Ectodermal cell (in vitro differentiated cells): ENCODE data around the gene ZNF407.

ENCODE experiments used
- H3K27ac ChIP-seq: 2 replicates; pipeline ENCODE4 v1.7.0; 2013; ENCODE audit warnings: mild to moderate bottlenecking, low read depth, low read length; ENCODE audit not compliant: insufficient read depth, poor library complexity, severe bottlenecking
- H3K27me3 ChIP-seq: 2 replicates; pipeline ENCODE4 v1.7.0; 2013; ENCODE audit warnings: mild to moderate bottlenecking, low read length; ENCODE audit not compliant: insufficient read depth, control insufficient read depth, poor library complexity, severe bottlenecking
- H3K36me3 ChIP-seq: one replicate; pipeline ENCODE4 v1.7.0; 2013; ENCODE audit warnings: low read length; ENCODE audit not compliant: control insufficient read depth, insufficient read depth
- H3K4me1 ChIP-seq: one replicate; pipeline ENCODE4 v1.7.0; 2013; ENCODE audit warnings: low read length; ENCODE audit not compliant: control insufficient read depth, insufficient read depth
- H3K4me3 ChIP-seq: 2 replicates; pipeline ENCODE4 v1.7.0; 2013; ENCODE audit warnings: low read depth, low read length, control low read depth; ENCODE audit not compliant: insufficient read depth
- H3K9me3 ChIP-seq: 2 replicates; pipeline ENCODE4 v1.7.0; 2013; ENCODE audit warnings: mild to moderate bottlenecking, low read length, moderate library complexity; ENCODE audit not compliant: control insufficient read depth
- whole genome bisulfite sequencing, 2 experiments: methylation state at CpG; one replicate each; pipeline ENCODE4 v1.1.7; 2013; ENCODE audit warnings: missing lambda C conversion rate in 2 of 2; 5-methylcytosine and 5-hydroxymethylcytosine counted together

Gene ZNF407

DNA sequence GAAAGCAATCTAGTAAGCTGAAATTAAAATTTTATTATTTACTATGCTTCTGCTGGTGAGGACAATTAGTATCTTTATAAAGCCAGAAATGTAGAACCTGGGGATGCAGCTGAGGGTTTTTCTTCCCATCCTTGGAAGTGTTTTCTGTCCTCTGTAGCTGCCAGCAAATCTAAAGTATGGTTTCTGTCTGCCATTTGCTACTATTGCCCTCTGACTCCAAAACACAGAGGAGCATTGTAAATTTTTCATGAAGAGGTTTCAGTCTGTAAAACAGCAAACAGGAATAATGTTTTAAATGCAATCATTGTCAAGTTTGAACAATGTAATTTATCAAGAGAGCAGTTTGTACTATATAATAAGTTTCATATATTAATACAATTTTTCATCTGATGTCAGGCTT lies 258.8 kb downstream of the ZNF407 start:
- Histone ChIP-seq H3K27me3 (no peaks in the 10 kb centered on the region), H3K36me3 (no peaks in the 10 kb centered on the region), H3K9me3 (no peaks in the 10 kb centered on the region), H3K27ac (no peak overlapping the region), H3K4me3 (no peak overlapping the region), H3K4me1 (peaks cover 6% of the 10 kb centered on the region)

DNA sequence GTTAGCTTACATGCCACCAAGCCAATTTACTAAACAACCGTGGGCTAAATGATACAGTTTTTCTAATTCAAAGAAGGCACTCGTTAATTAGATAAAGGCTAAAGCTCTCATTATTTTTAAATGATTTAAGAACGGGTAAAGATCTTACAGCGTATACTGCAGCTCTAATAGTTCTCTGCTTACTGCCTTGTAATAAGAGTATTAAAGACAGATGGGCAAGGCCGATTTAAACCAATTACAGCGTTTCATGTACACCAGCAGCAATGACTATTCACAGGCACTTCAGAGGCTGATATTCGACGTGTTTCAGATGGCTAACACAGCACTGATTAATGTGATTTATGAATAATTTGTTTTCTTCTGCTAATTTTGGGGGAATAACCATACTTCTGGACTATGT lies 259.3 kb downstream of the ZNF407 start:
- Histone ChIP-seq H3K36me3 (no peaks in the 10 kb centered on the region), H3K27ac (no peak overlapping the region), H3K9me3 (no peaks in the 10 kb centered on the region), H3K27me3 (no peaks in the 10 kb centered on the region), H3K4me1 (peaks cover 6% of the 10 kb centered on the region), H3K4me3 (no peak overlapping the region)
- WGBS, 2 experiments: 95 to 97% methylated on average over 8 of the region's 8 CpGs

DNA sequence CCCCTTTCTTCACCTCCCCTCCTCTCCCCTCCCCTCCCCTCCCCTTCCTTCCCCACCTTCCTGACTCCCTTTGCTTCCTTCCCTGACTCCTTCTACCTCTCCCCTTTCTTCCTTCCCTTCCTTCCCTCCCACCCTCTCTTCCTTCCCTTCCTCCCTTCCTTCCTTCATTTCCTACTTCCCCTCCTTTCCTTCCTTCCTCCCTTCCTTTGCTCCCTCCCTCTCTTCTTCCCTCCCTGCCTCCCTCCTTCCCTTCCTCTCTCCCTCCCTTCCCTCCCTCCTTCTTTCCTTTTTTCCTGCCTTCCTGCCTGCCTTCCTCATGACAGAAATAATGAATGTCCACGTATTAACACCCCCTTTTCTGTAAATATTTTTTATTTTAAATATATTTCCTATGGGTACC lies 260.2 kb downstream of the ZNF407 start:
- no peaks in the 10 kb centered on the region for H3K36me3 ChIP-seq
- no peaks in the 10 kb centered on the region for H3K27me3 ChIP-seq
- peaks cover 6% of the 10 kb centered on the region for H3K4me1 ChIP-seq
- no peak overlapping the region for H3K4me3 ChIP-seq
- no peak overlapping the region for H3K27ac ChIP-seq
- WGBS, 2 experiments: 60% methylated on average over 1 of the region's 1 CpG; no CpG with 5 or more reads in 1 of the 2 experiments
- H3K9me3 ChIP-seq: no peaks in the 10 kb centered on the region

DNA sequence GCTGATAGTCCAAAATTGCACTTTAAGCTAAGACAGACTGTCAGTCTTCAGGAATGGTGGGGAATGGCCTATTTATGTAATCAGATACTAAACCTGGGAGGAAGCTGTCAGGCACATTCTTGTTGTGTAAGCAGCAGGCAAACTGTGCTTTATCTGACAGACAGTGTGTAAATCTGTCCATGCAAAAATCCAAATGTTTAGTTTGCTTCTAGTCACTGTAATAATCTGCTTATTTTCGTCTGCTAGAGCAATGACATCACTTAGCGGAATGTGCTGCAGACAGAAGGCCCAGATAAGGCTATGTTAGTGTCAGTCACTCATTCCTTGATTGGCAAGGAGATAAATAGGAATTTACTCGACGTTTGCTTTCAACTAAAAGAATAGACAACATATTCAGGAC lies 263.5 kb downstream of the ZNF407 start:
- no peaks in the 10 kb centered on the region for H3K9me3 ChIP-seq
- H3K27ac ChIP-seq: no peak overlapping the region
- 92 to 96% methylated on average over 2 to 4 of the region's 4 CpGs for WGBS, 2 experiments

DNA sequence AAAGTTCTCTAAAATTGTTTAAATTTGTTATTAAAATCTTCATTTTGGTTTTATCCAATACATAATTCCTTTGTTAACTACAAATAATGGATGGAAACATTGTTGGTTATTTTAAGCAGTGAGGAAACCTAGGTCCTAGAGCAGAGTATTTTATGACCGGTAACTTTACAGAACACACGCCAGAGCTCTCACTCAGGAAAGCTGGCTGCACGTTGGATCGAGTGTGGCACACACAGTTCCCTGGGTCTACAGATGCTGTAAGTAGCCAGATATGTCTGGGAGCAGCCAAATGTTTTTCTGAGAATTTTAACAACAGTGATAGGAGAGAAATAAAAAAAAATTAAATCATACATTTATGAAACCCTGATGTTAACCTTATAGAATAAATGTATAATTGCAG lies 264.4 kb downstream of the ZNF407 start:
- Histone ChIP-seq H3K4me3 (no peak overlapping the region), H3K27ac (no peak overlapping the region), H3K4me1 (no peaks in the 10 kb centered on the region), H3K36me3 (no peaks in the 10 kb centered on the region), H3K27me3 (no peaks in the 10 kb centered on the region), H3K9me3 (no peaks in the 10 kb centered on the region)
- WGBS, 2 experiments: 91 to 97% methylated on average over 4 of the region's 4 CpGs

More for the DNA sequence above, 263.5 kb downstream of the ZNF407 start:
- no peaks in the 10 kb centered on the region for H3K27me3 ChIP-seq
- peaks cover under 1% of the 10 kb centered on the region for H3K4me1 ChIP-seq
- no peak overlapping the region for H3K4me3 ChIP-seq
- H3K36me3 ChIP-seq: no peaks in the 10 kb centered on the region

- Histone ChIP-seq H3K4me1 (peaks cover 5% of the 10 kb centered on the region), H3K27me3 (no peaks in the 10 kb centered on the region)
- 92 to 93% methylated on average over 1 of the region's 3 CpGs for WGBS, 2 experiments
Measured at GRCh38 chr18:74866577-74866976, 268.9 kb downstream of the ZNF407 start.

GRCh38 chr18:74868461-74868860 lies 270.8 kb downstream of the ZNF407 start:
- no peak overlapping the region for H3K4me3 ChIP-seq
- H3K36me3 ChIP-seq: no peaks in the 10 kb centered on the region
- no peaks in the 10 kb centered on the region for H3K27me3 ChIP-seq
- peaks cover 5% of the 10 kb centered on the region for H3K4me1 ChIP-seq
- H3K9me3 ChIP-seq: no peaks in the 10 kb centered on the region
- WGBS, 2 experiments: 76 to 78% methylated on average over 3 to 4 of the region's 4 CpGs
- H3K27ac ChIP-seq: no peak overlapping the region

More at GRCh38 chr18:74866577-74866976, 268.9 kb downstream of the ZNF407 start:
- Histone ChIP-seq H3K36me3 (no peaks in the 10 kb centered on the region), H3K27ac (no peak overlapping the region), H3K9me3 (no peaks in the 10 kb centered on the region), H3K4me3 (no peak overlapping the region)

DNA sequence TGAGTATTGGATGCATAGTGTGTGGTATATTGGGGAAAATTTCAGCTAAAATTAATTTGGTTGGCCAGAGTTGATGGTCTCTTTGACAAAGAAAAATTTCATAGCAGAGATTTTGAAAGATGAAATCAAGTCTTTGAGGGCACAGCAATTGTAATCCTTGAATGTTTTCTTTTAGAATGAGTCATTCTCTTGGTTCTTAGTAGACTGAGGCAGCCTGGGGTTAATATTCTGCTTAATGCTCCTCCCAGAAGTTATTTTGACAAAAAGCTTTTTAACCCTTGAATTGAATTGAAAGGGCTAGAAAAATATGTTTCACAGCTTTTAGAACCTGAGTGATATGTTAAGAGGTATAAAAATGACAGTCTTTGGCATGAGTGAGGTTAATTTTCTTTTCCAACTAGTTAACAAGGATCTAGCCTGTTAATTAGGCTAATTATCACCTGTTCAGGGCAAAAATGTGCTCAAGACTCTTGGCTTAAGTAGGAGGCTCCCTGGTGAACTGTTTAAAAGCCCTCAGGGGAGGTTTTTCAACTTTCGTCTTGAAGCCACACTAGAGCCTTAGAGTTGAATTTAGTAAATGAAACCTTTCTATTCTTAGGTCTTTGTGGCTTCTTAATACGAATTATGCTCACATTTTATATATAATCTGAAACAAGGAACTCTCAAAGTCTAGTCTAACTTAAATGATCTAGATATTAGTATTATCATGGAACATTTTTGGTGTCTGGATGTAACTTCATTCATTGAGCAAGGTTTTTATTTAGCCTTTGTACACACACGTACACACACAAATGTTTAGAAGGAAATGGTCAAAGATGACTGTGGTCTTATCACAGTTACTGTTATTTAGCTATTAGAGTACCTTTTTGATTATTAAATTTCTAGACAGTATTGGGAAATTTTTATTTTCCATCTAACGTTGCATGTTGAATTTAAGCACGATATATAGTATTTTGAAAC lies 272.5 kb downstream of the ZNF407 start:
- Histone ChIP-seq H3K9me3 (no peaks in the 10 kb centered on the region), H3K36me3 (no peaks in the 10 kb centered on the region), H3K4me1 (peaks cover 5% of the 10 kb centered on the region), H3K27me3 (no peaks in the 10 kb centered on the region), H3K4me3 (no peak overlapping the region), H3K27ac (no peak overlapping the region)
- 67 to 85% methylated on average over 3 to 5 of the region's 5 CpGs for WGBS, 2 experiments

- WGBS, 2 experiments: 79 to 80% methylated on average over 5 of the region's 5 CpGs
- H3K27ac ChIP-seq: no peak overlapping the region
Measured at GRCh38 chr18:74870950-74871349, 273.3 kb downstream of the ZNF407 start.

DNA sequence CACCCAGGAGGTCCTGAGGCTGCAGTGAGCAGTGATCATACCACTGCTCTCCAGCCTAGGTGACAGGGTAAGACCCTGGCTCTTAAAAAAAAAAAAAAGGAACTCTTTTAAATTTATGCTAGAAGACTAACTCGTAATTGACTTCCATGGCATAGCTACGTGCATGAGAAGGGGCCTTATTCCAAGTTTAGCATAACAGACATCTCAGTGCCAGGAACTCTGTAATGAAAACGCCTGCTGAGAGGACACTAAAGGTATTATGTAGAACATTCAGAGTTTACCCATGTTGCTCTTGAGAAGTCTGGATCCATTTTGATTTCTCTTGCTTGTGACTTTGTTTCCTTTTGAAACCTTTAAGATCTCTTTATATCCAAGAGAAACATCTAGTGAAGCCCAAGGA lies 276.0 kb downstream of the ZNF407 start:
- 61 to 69% methylated on average over 3 of the region's 3 CpGs for WGBS, 2 experiments
- H3K27ac ChIP-seq: no peak overlapping the region
- H3K27me3 ChIP-seq: no peaks in the 10 kb centered on the region
- H3K4me3 ChIP-seq: no peak overlapping the region
- H3K36me3 ChIP-seq: no peaks in the 10 kb centered on the region
- H3K9me3 ChIP-seq: no peaks in the 10 kb centered on the region
- H3K4me1 ChIP-seq: peaks cover 5% of the 10 kb centered on the region

More at GRCh38 chr18:74870950-74871349, 273.3 kb downstream of the ZNF407 start:
- H3K9me3 ChIP-seq: no peaks in the 10 kb centered on the region
- no peak overlapping the region for H3K4me3 ChIP-seq
- peaks cover 5% of the 10 kb centered on the region for H3K4me1 ChIP-seq
- H3K27me3 ChIP-seq: no peaks in the 10 kb centered on the region
- no peaks in the 10 kb centered on the region for H3K36me3 ChIP-seq
